Stimulated activated CD4-positive, alpha-beta T cell treated with anti-CD3 and anti-CD28 coated beads, Interleukin-1b, Interleukin-23, amount 100 ng/mL, for 48 hours (primary cell): ENCODE data around the gene CHD9.
"Not testable (repeated sequence)": the region's sequence is repeated elsewhere in the genome, so short reads cannot be mapped to it uniquely, and the experiment has no call there.

Experiments used
- DNase-seq: peaks from one replicate; pipeline ENCODE4 v3.0.0-alpha.2; 2020

Gene CHD9

DNA sequence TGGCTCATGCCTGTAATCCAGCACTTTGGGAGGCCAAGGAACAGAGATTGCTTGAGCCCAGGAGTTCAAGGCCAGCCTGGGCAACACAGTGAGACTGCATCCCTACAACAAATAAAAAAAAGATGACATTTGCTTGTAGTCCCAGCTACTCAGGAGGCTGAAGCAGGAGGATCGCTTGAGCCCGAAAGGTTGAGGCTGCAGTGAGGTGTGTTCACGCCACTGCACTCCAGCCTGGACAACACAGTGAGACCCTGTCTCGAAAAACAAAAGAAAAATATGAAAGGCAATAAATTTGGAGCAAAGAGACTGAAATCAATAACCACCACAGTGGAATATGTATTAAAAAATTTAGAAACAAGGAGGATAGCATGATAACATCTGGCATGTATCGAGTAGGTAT, 235.7 kb downstream of the CHD9 start:
- DNase-seq, result no peak

DNA sequence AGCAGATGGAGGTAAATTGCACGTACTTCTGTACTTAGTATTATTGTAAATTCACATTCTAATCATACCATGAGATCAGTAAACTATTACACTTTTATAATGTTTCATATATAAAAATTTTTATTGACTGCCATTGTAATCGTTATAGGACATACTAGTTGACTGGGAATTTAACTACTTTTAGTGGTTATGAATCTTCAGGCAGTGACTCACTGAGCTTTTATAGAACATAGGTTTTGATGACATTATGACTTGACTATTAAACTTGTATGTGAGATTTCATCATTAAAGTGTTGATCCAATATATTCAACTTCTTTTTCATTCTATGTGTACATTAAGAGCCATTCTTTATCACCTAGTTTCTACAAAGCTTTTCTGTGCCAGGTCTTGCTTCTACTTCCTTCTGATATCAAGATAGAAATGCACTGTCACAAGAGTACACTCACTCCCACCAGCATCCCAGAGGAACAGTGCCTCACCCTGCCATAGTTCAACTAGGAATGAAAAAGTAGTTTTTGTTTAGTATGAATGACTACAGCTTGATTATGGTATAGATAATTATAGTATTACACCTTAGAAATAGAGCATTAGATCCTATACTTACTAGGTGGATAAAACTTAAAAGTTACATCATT, 237.1 kb downstream of the CHD9 start:
- no peak for DNase-seq

DNA sequence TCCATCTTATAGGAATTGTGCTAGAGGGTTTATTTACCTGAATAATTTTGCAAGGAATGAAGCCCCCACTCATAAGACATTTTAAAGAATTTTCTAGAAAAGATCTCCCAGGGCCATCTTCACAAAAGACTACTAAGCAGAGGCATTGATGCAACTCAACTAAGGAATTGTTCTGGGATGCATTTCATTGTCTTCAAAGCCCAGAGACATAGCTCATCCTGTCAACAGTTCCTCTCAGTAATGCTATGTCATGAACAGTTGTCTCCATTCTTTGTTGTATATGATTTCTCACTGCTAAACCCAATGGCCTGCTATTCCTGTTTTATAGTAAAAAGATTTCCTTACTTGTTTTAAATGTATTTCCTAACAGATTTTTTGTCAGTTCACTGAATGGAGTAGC, 242.7 kb downstream of the CHD9 start:
- no peak for DNase-seq

DNA sequence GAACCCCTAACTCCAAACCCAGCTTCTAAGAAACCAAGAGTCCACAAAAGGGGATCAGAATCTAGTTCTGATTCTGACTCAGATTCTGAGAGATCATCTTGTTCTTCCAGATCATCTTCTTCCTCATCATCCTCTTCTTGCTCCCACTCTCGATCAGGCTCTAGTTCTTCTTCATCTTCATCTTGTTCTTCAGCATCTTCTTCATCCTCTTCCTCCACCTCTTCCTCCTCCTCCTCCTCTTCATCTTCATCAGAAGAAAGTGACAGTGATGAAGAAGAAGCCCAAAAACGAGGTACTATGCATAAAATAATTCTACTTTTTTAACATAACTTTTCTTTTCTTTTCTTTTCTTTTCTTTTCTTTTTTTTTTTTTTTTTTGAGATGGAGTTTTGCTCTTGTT, 249.5 kb downstream of the CHD9 start:
- DNase-seq, result no peak

DNA sequence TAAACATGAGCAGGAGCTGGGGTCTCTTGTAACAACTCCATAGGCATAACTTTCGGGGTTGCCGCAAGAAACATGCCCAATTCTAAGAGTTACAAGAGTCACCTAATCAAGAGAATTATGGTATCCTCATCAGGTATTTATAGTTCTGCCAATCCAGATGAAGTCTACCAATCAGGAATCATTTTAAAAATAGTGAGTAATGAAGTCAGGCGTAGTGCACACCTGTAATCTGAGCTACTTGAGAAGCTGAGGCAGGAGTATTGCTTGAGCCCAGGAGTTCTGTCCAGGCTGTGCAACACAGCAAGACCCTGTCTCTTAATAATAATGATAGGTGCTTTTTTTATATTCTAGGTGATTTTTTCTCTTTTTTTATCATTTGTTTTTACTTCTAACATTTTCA, 251.0 kb downstream of the CHD9 start:
- no peak for DNase-seq

DNA sequence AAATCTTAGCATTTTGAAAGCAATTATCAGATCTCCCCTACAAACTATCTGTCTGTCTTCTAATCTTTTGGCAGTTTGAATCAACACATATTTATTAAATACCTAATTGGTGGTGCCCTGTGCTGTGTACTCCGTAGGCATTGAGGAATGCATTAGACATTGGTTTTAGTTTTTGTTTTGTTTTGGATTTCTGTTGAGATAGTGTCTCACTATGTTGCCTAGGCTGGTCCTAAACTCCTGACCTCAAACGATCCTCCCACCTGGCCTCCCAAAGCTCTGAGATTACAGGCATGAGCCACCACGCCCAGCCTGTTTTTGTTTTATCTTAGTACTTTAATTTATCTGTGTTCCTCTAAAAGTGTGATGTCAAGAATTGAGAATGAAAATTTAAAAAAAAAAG, 254.7 kb downstream of the CHD9 start:
- DNase-seq, result no peak

DNA sequence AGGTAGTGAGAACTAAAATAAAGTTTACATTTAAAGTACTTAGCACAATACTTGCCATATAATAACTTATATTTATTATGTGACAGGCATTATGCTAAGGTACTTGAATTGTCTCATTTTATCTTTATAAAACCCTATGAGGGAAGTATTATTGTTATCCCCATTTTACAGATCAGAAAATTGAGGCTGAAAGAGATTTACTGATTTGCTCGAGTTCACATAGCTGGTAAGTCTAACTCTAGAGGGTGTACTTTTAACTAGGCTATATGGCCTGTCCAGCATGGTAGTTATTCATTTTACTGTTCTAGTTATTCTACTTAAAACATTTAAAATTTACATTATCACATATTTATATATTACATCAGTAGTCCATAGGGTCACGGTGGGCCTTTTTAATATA, 266.2 kb downstream of the CHD9 start:
- no peak for DNase-seq

DNA sequence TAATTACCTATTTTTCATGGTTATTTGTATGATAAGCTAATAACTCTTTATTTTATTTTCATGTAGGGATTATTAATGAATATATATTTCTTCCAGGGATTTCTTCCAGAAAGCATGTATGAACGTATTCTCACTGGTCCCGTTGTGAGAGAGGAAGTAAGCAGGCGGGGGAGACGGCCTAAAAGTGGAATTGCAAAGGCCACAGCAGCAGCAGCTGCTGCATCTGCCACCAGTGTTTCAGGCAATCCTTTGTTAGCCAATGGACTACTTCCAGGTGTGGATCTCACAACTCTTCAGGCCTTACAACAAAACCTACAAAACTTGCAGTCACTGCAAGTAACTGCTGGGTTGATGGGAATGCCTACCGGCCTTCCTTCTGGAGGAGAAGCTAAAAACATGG, 269.1 kb downstream of the CHD9 start:
- no peak for DNase-seq

DNA sequence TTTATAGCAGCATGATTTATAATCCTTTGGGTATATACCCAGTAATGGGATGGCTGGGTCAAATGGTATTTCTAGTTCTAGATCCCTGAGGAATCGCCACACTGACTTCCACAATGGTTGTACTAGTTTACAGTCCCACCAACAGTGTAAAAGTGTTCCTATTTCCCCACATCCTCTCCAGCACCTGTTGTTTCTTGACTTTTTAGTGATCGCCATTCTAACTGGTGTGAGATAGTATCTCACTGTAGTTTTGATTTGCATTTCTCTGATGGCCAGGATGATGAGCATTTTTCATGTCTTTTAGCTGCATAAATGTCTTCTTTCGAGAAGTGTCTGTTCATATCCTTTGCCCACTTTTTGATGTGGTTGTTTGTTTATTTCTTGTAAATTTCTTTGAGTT, 276.2 kb downstream of the CHD9 start:
- not testable (repeated sequence) for DNase-seq

DNA sequence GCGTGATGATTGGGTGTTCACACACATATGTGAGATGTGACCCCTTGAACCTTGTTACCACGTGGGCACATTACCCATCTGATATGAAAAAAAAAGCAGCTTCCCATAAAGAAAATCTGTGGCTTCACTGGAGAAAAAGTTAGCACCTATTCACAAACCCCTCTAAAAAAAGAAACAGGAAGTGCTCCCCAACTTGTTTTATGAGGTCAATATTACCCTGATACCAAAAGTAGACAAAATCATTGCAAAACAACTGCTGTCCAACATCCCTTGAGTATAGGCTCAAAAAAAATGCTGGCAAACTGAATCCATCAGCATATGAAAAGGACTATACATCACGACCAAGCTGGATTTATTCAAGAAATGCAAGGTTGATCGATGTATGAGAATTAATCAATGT, 279.8 kb downstream of the CHD9 start:
- DNase-seq, result no peak

DNA sequence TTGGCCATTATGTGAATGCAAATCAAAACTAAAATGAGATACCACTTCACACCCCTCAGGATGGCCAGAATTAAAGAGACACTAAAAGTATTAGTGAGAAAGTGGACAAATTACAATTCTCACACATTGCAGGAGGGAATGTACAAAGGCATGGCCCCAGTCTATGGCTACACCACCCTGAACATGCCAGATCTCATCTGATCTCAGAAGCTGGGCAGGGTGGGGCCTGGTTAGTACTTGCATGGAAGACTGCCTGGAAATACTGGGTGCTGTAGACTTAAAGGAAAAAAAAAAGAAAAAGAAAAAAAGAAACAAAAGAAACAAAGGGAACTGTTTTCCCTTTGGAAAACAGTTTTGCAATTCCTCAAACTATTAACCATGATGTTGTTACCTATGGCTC, 282.5 kb downstream of the CHD9 start:
- no peak for DNase-seq

DNA sequence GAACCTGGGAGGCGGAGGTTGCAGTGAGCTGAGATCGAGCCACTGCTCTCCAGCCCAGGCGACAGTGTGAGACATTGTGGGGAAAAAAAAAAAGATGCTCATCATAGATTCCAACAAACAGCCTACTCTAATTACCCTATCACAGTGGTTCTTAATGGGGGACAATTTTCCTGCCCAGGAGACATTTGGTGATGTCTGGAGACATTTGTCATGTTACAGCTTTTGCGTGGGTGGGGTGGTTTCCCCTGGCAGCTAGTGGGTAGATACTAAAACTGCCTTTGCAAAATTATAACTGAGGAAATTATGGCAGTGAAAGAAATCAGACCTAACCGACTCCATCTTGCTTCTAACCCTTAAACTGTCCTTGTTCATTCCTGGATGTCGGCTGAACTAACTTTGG, 287.0 kb downstream of the CHD9 start:
- no peak for DNase-seq

DNA sequence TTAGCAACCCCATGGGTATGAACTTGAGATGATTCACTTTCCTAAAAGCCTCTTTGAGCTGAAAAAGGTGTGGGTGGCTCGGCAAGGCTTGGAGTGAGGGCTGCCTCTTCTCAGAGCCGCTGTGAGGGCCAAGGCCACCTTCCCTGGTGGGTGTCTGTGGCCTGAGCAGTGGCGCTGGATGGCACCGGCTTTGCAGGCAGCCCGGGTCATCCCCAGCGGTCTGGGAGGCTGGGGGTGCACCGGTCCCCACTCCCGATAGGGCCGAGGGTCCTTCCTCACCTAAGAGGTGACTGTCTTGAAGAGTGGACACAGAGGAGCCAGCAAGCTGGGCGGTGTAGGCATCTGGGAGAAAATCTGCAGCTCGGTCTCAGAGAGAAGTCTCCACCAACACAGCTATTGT, 300.3 kb downstream of the CHD9 start:
- DNase-seq, result no peak

DNA sequence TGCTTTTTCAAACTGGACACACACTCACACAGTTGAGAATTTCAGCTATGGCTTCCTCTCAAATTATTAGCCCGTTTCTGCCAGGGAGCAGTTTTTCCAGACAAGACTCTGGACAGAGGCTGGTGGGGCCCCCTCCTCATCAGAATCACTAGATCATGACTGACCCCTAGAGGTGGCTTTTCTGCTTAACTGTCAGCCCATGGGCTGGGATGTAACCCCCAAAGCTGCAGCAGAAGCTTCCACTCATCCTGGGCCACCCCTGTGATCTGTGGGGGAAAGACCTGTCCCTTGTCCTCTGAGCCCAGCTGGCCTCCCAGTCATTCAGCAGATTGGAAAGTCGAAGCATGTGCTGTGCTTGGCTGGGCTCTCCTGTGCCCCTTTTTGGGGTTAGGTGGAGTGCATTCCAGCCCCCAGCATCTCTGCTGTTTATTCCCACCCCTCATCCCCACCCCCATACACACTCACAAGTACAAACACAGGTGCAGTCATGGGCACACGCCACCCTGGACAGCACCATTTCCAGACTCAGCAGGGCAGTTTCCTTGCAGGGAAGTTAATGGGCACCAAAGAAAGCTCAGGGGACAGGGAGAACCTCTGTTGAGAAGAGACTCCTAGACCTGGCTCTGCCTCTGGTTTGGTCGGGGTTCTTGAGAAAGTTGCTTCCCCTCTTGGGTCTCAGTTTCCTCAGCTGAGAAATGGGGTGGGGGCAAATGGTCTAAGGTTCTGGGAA, 301.9 kb downstream of the CHD9 start:
- DNase-seq, result no peak

DNA sequence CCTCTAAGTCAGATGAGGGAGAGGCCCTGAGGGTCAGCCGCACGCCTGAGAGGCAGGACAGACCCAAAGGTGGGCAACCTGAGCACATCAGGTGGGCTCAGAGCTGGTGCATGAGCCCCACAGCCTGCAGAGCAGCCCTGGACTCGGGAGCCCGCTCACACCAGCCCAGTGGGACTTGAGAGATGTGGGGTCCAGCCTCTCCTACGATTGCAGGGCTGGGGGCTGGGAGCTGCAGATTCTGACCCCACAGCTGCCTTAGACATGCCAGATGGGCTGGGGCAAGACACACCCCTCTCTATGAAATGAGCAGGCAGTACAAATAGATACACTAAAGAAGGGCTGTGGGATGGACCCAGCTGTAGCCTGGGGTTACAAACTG, 302.4 kb downstream of the CHD9 start:
- DNase-seq, result no peak

DNA sequence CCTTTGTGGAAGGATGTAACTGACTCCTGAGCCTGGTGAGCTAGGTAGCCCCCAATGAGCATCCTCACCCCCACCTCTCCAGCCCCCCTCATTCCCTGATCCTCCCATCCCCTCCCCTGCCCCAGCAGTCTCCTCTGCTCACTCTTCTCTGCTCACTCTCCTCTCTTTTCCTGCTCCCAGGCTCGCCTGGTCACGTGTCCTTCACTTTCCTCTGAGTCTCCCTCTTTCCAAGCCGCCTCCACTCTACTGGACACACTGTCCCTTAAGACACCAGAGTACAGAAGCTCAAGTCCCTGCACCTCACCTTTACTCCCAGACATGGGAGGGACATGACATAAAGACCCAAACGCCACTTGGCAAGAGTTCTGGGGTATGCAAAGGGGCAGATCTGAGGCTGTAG, 303.2 kb downstream of the CHD9 start:
- no peak for DNase-seq

DNA sequence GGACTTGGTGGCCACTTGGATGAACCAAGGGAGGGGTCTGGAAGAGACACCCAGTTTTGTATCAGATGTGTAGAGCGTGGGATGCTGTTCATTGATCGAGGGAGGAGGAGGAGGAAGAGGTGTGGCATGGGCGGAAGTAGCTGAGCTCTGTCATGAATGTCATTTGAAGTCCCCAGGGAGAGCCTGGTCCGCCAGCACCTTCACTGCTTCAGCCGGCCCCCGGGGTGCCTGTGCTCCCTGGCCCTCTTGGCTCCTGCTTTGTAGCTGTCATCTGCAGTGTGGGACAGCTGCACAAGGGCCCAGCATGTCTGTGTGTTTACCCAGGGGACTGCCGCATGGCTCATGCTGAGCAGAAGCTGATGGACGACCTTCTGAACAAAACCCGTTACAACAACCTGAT, 304.1 kb downstream of the CHD9 start:
- DNase-seq, result no peak

DNA sequence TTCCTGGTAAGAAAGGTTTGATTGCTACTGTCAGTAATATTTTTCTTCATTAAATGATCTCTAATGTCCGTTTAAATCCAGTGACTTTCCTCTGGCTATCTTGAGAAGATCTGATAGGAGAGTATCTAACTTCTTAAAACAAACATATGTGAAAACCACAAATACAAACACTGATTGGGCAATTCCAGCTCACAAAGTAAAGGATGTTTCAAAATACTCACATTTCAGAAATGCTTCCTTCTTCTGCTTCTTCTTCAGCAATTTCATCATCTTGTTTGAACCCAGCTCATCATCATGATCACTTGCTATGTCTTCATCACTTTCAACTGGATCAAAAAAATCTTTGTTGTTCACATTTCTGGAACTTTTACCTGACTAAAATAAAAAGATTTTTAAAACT, 315.1 kb downstream of the CHD9 start:
- DNase-seq, result no peak

DNA sequence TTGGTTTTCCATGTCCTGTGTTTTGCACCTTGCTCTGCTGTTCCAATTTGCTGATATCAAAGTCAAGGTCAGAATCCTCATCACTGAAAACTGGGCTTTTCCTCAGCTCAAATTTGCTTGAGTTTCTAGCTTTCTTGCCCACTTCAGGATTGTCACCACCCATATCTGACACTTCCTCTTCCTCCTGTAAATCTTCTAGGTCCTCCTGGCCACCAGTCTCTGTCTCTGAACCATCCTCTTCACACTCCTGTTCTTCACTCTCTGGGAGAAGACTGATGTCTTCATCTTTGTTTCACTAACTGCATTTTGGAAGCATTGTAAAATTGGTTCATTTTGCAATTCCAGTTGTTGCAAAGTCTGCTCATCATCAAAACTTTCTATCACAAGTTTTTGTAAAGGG, 316.0 kb downstream of the CHD9 start:
- DNase-seq, result no peak

DNA sequence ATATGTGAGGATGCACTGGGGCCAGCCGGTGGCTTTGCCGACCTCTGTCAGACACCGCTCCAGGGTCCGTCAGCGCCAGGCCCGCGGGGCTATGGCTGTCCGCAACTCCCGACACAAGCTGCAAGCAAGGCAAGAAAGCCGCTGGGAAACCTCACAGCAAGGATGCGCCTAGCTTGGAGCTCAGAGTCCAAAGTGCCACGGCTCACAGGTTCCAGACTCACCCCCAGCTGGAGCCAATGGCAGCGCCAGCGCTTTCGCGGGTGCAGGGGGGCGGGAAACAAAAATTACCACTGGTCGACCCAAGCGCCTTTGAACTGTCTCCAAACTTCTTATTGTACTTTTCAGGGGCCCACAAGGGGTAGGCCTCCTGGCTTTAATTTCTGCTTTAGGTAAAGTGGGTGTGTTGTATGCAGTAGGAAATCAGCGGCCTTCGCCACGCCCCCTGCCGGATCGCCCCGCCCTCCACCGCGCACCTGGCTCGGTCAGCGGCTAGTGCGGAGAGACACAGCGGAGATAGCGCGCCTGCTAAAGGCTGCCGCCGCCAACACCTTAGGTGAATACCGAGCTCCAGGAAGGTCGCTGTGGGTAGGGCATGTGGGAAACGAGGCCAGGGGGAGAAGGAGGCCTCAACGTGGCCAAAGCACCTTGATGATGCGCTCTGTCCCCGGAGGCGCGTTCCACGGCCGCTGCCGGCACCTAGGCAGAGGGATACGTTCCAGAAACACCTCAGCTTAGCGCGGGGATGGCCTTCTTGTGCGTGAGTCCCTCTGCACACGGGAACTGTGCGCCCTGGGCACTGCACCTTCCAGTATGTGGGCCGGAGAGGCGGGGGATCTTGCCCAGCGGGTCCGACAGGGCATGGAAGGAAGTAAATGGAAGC, 318.4 kb downstream of the CHD9 start:
- peak; percentile 70 for DNase-seq

DNA sequence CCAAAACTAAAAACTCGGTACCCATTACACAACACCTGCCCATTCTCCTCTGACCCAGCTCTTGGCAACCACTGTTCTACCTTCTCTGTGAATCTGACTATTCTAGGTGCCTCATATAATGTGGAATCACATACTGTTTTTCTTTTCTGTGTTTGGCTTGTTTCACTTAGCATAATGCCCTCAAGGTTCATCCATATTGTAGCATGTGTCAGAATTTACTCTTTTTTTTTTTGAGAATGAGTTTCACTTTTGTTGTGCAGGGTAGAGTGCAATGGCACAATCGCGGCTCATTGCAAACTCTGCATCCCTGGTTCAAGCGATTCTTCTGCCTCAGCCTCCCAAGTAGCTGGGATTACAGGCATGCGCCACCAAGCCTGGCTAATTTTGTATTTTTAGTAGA, 320.0 kb downstream of the CHD9 start:
- DNase-seq, result no peak

DNA sequence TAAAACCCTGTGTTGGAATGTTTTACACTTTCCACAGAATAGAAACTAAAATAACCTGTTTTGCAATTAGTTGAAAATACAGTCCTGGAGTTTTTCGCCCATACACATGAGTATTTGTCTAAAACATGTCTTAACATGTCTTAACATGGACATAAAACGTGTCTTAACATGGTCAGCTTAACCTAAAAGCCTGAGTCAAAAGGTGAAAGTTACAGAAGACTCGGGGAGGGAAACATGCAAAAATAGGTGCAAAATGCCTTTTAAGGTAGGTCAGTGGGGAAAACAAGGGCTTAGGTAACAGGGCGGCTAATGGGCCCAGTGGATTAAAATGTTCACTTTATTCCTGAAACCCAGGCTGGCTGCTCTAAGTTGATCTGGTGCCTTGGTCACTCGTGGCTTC, 323.3 kb downstream of the CHD9 start:
- DNase-seq, result no peak
